ES-I3 (cell line): ENCODE measurements around the gene ANKRD31.
"Not testable (repeated sequence)": the region's sequence is repeated elsewhere in the genome, so short reads cannot be mapped to it uniquely, and the experiment has no call there.

ENCODE experiments used
- H3K36me3 ChIP-seq: 2 replicates; pipeline ENCODE4 v1.6.1; 2013; ENCODE audit warnings: mild to moderate bottlenecking, low read length, control low read depth, moderate library complexity; ENCODE audit not compliant: insufficient read depth
- H3K4me1 ChIP-seq: 2 replicates; pipeline ENCODE4 v1.6.1; 2013; ENCODE audit warnings: mild to moderate bottlenecking, control low read depth, low read length; ENCODE audit not compliant: insufficient read depth
- H3K9ac ChIP-seq: 2 replicates; pipeline ENCODE4 v1.6.1; 2013; ENCODE audit warnings: low read depth, mild to moderate bottlenecking, low read length, moderate library complexity
- H3K9me3 ChIP-seq: 2 replicates; pipeline ENCODE4 v1.6.1; 2013; ENCODE audit warnings: mild to moderate bottlenecking, low read length, moderate library complexity; ENCODE audit not compliant: control insufficient read depth, insufficient read depth

ANKRD31 gene

DNA sequence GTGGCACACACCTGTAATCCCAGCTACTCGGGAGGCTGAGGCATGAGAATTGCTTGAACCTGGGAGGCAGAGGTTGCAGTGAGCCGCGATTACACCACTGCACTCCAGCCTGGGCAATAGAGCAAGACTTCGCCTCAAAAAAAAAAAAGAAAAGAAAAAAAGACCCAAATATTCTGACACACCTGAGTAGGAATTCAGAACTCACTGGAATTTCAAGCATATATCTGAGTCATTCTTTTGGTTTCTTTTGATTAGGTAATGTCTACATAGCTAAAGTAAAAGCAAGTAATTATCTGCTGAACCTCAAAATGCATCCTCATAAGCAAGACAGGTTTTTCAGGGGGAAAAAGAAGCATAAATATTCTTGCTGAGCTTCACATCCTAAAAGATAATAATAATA, 35.9 kb downstream of the ANKRD31 start:
- H3K36me3 ChIP-seq = no peaks in the 10 kb centered on the region
- no peak overlapping the region for H3K9ac ChIP-seq
- no peaks in the 10 kb centered on the region for H3K4me1 ChIP-seq
- H3K9me3 ChIP-seq = no peaks in the 10 kb centered on the region

DNA sequence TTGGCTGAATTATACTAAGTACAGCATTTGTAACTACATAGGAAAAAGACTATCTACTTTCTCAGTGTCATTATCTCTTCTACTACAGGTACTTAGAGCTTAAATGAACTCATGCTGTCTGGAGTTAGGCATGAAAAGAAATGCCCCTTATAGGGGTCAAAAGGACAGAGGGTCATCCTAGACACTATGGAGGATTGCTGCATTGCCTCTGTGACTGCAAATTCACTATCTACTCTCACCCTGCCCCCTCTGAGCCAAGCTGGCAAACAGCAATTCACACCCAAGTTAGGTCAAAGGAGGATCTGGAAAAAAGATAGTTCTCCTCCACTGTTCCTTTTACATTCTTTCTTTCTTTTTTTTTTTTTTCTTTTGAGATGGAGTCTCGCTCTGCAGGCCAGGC, 36.7 kb downstream of the ANKRD31 start:
- no peaks in the 10 kb centered on the region for H3K9me3 ChIP-seq
- H3K4me1 ChIP-seq = no peaks in the 10 kb centered on the region
- H3K9ac ChIP-seq = no peak overlapping the region
- no peaks in the 10 kb centered on the region for H3K36me3 ChIP-seq

DNA sequence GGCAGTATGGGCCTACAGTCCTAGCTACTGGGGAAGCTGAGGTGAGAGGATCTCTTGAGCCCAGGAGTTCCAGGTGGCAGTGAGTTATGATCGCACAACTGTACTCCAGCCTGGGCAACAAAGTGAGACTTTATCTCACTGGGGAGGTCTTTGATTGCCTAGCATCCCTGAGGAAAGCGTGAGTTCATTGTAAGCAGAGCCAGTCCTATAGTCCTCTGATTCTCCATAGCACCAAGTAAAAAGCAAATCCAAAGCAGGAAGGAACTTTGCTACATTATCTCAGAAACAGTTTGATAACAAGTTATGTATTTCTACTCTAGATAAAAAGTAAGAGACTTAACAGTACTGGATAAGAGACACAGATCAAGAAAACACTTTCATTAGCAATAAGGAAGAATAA, 37.6 kb downstream of the ANKRD31 start:
- no peaks in the 10 kb centered on the region for H3K4me1 ChIP-seq
- no peaks in the 10 kb centered on the region for H3K9me3 ChIP-seq
- H3K9ac ChIP-seq = no peak overlapping the region
- no peaks in the 10 kb centered on the region for H3K36me3 ChIP-seq

DNA sequence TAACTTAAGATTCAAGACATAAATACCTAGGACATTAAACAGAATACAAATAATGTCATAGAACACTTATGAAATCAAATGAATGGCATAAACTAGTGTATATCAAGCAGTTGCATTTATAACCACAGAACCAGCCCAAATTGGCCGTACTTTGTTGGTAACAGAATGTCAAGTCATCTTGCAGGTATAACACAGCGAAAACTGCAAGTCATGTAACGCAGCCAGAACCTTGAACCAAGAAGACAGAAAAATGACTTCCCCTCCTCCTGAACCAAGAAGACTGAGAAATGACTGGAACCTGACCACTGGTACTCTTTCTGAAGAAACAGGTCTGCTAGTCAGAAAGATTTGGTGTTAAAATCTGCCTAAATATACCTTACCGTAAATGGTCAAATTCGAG, 38.9 kb downstream of the ANKRD31 start:
- H3K36me3 ChIP-seq = no peaks in the 10 kb centered on the region
- H3K4me1 ChIP-seq = no peaks in the 10 kb centered on the region
- no peak overlapping the region for H3K9ac ChIP-seq
- H3K9me3 ChIP-seq = no peaks in the 10 kb centered on the region

DNA sequence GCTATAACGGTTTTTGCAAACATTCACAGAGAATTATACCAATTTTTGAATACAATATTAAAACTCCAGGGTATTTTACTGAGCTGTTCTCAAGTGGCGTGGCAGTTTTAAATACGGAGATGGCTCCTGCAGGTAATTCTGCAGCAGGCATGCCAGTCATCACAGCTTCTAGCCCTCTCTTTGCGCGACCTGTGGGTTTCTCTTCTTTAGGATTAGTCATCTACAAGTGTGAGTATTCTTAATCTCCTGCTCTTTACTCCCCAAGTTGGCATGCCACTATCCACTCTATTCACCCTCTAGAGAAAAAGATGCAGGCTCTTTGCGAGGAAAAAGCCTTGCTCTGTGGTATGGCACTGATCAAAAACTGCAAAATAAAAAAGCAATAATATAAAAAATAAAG, 43.9 kb downstream of the ANKRD31 start:
- Histone ChIP-seq H3K4me1 (no peaks in the 10 kb centered on the region), H3K36me3 (no peaks in the 10 kb centered on the region), H3K9me3 (no peaks in the 10 kb centered on the region), H3K9ac (no peak overlapping the region)

DNA sequence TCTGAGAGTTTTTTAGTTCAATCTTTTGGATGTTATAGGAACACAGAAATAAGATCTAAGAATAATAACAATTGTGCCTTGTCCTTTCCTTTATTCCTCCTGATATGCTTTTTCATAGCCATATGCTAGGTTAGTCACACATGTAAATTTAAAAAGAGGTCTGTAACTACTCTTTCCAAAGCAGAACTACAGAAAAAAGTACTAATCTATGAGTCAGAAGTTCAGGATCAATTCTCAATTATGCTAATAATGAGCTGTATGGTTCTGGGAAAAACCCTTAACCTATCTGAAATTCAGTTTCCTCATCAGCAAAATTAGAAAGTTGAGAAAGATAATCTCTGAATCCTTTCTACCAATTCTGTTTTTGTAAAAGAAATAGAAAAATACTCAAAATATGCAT, 44.4 kb downstream of the ANKRD31 start:
- H3K9me3 ChIP-seq = no peaks in the 10 kb centered on the region
- H3K9ac ChIP-seq = no peak overlapping the region
- H3K36me3 ChIP-seq = no peaks in the 10 kb centered on the region
- H3K4me1 ChIP-seq = no peaks in the 10 kb centered on the region

DNA sequence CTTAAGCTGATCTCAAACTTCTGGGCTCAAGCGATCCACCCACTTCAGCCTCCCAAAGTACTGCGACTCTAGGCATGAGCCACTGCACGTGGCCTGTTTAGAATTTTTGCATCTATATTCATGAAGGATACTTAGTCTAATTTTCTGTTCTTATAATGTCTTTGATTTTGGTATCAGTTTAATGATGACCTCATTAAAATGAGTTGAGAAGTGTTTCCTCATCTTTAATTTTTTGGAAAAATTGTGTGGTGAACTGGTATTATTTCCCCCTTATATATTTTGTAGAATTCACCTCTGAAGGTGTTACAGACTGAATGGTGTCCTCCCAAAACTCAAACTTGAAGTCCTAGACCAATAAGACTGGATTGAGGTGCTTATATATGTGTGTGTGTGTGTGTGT, 46.5 kb downstream of the ANKRD31 start:
- Histone ChIP-seq H3K9me3 (no peaks in the 10 kb centered on the region), H3K4me1 (no peaks in the 10 kb centered on the region), H3K36me3 (no peaks in the 10 kb centered on the region), H3K9ac (no peak overlapping the region)

DNA sequence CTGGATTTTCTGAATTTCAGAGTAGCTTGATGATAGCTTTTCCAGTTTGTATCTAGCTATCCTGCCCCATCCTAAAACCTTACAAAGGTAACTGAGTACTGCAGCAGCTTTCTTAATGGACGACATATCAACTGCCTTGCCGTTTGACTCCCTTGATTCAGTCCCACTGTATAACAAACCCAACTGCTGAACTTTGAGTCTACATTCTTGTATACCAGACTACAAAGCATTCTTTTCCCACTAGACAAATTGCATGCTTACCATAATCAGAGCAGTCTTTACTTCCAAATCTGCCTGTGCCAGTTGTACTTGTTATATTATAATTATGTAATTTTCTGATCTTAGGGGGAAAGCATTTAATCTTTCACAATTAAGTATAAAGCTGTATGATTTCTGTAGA, 47.3 kb downstream of the ANKRD31 start:
- H3K9ac ChIP-seq = no peak overlapping the region
- H3K36me3 ChIP-seq = no peaks in the 10 kb centered on the region
- H3K4me1 ChIP-seq = no peaks in the 10 kb centered on the region
- H3K9me3 ChIP-seq = no peaks in the 10 kb centered on the region

DNA sequence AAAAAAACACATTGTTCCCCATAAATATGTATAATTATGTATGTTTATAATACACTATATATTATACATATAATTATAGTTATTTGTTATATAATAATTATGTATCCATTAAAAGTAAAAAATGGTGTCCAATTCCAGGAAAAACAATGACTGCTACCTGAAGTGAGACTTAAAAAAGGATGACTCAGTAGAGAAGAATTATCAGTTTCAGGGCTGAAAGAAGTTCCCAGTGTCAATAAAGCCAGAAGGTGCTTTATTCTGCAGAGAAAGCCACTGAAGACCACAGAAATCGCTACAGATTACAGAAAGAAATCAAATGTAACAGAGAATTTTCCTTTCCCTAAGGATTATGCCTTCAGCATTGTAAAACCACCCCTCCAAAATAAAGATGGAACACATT, 50.9 kb downstream of the ANKRD31 start:
- Histone ChIP-seq H3K4me1 (no peaks in the 10 kb centered on the region), H3K9ac (no peak overlapping the region), H3K9me3 (no peaks in the 10 kb centered on the region), H3K36me3 (no peaks in the 10 kb centered on the region)

DNA sequence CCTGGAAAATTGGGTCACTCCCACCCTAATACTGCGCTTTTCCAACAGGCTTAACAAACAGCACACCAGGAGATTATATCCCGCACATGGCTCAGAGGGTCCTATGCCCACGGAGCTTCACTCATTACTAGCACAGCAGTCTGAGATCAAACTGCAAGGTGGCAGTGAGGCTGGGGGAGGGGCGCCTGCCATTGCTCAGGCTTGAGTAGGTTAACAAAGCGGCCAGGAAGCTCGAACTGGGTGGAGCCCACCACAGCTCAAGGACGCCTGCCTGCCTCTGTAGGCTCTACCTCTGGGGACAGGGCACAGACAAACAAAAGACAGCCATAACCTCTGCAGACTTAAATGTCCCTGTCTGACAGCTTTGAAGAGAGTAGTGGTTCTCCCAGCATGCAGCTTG, 60.7 kb downstream of the ANKRD31 start:
- not testable (repeated sequence) for H3K9me3 ChIP-seq, H3K4me1 ChIP-seq, H3K36me3 ChIP-seq, H3K9ac ChIP-seq

DNA sequence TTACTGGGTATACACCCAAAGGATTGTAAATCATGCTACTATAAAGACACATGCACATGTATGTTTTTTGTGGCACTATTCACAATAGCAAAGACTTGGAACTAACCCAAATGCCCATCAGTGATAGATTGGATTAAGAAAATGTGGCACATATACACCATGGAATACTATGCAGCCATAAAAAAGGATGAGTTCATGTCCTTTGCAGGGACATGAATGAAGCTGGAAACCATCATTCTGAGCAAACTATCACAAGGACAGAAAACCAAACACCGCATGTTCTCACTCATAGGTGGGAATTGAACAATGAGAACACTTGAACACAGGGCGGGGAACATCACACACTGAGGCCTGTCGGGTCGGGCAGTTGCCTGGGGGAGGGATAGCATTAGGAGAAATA, 61.8 kb downstream of the ANKRD31 start:
- not testable (repeated sequence) for H3K36me3 ChIP-seq, H3K4me1 ChIP-seq, H3K9ac ChIP-seq, H3K9me3 ChIP-seq

DNA sequence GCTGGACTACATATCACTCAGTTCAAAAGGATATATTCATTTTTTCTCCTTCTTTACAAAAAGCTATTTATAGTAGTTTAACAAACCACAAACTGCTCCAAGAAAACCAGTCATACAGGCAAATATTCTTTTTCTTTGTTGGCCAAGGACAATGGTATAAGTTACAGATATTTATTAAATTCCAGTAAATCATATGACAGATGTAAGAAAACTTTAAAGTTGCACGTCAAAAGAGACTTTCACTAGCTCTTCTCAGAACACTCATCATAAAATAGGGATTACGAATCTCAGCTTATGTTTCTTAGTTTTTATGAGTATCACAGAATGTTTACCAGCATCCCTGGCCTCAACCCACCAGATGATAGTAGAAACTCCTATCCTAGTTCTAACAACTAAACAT, 67.2 kb downstream of the ANKRD31 start:
- Histone ChIP-seq H3K4me1 (no peaks in the 10 kb centered on the region), H3K36me3 (no peaks in the 10 kb centered on the region), H3K9ac (no peak overlapping the region), H3K9me3 (no peaks in the 10 kb centered on the region)

DNA sequence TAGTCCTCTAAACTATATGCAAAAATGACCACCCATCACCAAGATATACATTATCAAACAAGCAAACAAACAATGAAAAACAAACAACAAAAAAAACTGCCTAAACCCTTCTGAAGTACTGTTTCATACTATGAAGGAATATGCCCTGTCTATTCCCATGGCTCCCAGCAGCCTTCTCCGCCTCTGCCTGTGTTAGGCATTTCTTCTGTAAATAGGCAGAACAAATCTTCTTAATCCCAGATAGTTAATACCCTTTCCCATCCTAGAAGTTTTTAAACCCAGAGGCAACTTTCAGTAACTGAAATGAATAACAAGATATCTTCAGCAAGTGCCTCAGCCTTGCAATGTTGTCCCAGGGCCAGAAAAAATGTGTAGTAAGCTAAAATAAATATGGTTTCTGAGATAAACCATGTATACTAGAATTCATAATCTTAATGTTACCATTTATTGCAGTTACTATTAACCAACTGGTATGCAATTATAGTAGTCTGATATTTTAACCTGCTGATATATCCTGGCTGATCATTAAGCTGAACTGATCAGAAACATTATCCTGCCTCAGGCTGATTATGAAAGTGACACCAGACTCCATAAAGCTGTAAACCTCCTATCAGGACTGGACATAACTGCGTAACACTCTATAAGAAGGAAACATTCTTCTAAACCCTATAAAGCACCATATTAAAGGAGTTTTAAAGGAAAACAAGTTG, 68.5 kb downstream of the ANKRD31 start:
- Histone ChIP-seq H3K4me1 (no peaks in the 10 kb centered on the region), H3K9me3 (no peaks in the 10 kb centered on the region), H3K9ac (no peak overlapping the region), H3K36me3 (no peaks in the 10 kb centered on the region)

DNA sequence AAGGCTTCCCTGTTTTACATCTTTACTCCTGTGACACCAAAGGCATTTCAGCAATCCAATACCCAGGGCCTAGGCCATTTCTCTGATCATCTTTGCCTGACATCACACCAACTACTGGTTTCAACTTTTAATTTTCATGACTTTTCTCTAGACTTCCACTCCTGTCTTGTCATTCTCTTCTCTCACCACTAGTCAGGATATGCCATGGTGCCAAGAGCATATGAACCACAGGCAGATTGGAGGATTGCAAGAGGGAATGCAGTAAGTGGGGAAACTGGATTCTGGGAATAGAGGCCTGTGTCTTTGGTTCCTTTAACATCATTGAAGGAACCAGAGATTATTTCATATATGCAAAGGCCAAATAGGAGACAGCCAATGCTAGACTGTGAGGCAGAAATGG, 69.3 kb downstream of the ANKRD31 start:
- no peaks in the 10 kb centered on the region for H3K9me3 ChIP-seq

DNA sequence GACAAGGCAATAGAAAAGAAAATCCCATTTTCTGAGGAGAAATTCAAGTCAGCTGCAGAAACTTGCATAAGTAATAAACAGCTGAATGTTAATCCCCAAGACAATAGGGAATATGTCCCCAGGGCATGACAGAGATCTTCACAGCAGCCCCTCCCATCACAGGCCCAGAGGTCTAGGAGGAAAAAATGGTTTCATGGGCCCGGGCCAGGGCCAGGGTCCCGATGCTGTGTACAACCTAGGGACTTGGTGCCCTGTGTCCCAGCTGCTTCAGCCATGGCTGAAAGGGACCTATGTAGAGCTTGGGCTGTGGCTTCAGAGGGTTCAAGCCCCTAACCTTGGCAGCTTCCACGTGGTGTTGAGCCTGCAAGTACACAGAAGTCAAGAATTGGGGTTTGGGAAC, 75.2 kb downstream of the ANKRD31 start:
- H3K9ac ChIP-seq, H3K9me3 ChIP-seq, H3K36me3 ChIP-seq, H3K4me1 ChIP-seq: not testable (repeated sequence)

More for the DNA sequence above, 69.3 kb downstream of the ANKRD31 start:
- Histone ChIP-seq H3K4me1 (no peaks in the 10 kb centered on the region), H3K9ac (no peak overlapping the region), H3K36me3 (no peaks in the 10 kb centered on the region)

DNA sequence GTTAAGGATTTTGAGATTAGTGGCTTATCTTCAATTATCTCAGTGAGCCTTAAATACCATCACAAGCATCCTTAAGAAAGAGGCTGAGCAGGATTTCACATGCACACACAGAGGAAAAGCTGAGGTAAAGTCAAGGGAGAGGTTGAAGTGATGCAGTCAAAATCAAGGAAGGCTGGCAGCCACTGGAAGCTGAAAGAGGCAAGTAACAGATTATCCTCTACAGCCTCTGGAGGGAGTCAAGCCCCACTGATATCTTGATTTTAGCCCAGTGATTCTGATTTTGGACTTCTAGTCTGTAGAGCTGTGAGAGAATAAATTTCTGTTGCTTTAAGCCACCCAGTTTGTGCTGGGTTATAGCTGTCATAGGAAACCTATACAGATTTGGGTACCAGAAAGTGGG, 80.1 kb downstream of the ANKRD31 start:
- Histone ChIP-seq H3K9ac (no peak overlapping the region), H3K36me3 (no peaks in the 10 kb centered on the region), H3K4me1 (no peaks in the 10 kb centered on the region), H3K9me3 (no peaks in the 10 kb centered on the region)
